GM12865 (cell line): ENCODE results near the gene CACNA2D2.

Source experiments
- DNase-seq: peaks from one replicate; pipeline ENCODE4 v3.0.0; 2010; ENCODE audit warnings: low read depth
- H3K4me3 ChIP-seq: 2 replicates; pipeline ENCODE4 v1.5.1; 2011; ENCODE audit warnings: mild to moderate bottlenecking, low read depth, low read length, control low read depth
- TF ChIP-seq, protein P1 (sequence below): IDR thresholded peaks from 2 replicates; pipeline ENCODE4 v1.5.1; 2011; ENCODE audit warnings: low read length, control low read depth, low read depth, inconsistent platforms; ENCODE audit not compliant: insufficient read depth; ENCODE audit errors: missing control alignments

Gene CACNA2D2

DNA sequence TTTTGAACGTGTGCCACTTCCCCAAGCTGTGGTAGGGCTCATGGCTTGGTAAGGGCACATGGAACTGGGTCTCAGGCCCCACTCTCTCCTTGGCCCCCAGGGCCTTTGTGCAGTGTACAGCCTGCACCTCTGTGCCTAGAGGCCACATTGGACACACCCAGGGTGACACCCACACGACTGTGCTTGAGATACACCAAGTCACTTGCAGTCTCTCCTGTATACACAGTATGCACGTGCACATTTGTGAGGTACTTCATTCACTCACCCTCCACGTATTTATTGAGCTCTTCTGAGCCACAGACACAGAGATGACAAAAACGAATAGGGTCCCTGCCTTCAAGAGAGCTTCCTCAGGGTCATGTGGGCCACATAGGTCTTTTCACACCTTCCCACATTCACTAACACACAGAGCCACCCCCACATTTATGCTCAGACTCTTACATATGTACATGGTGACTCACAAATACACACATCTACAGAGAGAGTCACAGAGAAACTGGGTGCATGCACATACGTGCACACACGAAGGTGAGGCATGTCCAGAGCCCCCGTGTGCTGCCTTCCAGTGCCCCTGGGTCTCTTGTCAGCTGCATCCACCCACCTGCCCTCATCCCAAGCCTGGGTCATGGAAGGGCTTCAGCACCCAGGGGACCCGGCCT is 134.3 kb downstream of the CACNA2D2 start:
- no peak for DNase-seq
- TF ChIP-seq, protein P1, sequence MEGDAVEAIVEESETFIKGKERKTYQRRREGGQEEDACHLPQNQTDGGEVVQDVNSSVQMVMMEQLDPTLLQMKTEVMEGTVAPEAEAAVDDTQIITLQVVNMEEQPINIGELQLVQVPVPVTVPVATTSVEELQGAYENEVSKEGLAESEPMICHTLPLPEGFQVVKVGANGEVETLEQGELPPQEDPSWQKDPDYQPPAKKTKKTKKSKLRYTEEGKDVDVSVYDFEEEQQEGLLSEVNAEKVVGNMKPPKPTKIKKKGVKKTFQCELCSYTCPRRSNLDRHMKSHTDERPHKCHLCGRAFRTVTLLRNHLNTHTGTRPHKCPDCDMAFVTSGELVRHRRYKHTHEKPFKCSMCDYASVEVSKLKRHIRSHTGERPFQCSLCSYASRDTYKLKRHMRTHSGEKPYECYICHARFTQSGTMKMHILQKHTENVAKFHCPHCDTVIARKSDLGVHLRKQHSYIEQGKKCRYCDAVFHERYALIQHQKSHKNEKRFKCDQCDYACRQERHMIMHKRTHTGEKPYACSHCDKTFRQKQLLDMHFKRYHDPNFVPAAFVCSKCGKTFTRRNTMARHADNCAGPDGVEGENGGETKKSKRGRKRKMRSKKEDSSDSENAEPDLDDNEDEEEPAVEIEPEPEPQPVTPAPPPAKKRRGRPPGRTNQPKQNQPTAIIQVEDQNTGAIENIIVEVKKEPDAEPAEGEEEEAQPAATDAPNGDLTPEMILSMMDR = no peak
- no peak overlapping the region for H3K4me3 ChIP-seq

DNA sequence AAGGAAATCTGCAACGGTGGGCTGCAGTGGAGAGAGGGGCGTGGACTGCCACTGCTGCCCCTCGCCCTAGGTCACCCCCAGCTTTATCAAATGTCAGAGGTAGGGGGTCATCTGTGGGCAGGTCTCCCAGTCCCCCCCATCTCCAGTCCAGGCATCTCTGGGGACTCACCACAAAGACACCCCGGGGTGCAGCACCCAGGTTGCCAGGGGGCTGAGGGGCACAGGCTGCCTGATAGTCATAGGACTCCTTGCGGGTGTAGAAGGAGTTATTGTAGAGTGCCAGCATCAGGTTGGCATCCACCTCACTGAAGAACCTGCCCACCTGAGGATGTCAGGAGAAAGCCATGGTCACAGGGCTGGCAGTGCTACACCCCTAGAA is 137.6 kb downstream of the CACNA2D2 start:
- no peak overlapping the region for H3K4me3 ChIP-seq
- TF ChIP-seq, protein P1 = no peak
- DNase-seq = no peak

DNA sequence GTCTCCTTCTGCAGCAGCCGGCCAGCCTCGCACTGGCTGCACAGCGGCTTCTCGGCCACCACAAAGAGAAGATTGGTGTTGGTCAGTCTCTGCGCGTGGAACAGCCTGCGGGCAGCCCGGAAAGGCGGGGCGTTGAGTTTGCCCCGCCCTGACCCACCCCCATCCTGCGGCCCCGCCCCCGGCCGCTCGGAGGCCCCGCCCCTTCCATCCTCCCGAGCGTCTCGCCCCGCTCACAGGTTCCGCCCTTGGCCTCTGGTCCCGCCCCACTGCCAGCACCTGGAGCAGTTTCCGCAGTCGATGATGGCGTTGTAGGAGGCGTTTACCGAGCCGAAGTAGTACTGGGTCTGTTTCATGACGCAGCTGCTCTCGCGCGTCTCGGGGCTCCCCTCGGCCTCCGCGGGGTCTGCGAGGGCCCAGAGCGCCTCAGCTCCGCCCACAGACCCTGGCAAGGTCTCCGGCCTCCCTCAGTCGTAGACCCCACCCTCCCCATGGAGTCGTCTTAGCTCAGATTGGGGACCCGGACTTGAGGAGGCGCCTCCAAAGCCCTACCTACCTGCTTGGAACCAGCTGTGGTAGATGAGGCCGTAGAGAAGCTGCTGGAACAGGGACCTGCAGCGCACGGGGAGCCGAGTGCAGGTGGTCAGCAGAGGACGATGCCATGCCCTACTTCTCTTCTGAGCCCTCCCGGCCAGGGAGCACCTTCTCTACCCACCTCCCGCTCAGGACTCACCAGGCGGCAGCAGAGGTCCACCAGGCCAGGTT is 138.2 kb downstream of the CACNA2D2 start:
- peak overlapping the region; percentile 55 for H3K4me3 ChIP-seq
- TF ChIP-seq, protein P1 = no peak
- DNase-seq = peak; percentile 92

DNA sequence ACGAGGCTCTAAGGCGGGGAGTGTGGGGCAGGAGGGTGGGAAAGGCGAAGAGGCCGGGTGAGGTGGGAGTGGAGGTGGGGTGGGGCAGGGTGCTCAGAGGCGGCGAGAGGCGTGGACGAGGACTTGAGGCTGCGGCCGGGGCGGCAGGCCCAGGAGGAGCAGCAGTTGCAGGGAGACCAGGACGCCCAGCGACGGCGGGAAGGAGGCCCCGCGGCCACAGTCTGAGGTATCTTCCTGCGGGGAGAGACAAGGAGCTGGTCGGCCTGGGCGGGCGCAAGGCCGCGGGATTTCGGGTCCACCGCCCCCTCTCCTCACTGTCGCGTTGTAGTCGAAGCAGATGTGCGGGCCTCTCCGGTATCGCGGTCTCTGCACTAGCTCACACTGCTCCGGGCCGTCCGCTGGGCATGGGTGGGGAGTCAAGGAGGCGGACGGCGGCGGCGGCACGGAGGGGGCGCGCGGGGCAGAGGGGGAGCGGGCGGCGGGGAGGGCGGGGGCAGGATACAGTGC is 138.8 kb downstream of the CACNA2D2 start:
- no peak for DNase-seq
- TF ChIP-seq, protein P1 = no peak
- peak overlapping the region; percentile 55 for H3K4me3 ChIP-seq

DNA sequence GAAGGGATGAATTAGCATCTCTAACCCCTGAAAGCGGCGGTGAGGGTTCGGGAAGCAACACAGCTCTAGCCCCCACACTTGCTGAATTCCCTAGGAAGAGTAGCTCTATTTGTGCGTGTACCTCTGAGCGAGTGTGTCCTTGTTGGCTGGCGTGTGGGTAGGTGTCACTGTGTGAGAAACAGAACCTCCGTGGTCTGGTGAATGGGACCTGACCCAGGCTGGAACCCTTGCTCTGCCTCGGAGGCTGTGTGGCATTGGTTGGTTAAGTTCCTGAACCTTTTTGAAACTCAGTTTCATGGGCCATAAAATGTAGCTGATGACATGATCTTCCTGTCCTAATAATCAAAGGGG is 143.7 kb downstream of the CACNA2D2 start:
- no peak for DNase-seq
- H3K4me3 ChIP-seq = peak overlapping the region; percentile 40
- TF ChIP-seq, protein P1 = no peak

DNA sequence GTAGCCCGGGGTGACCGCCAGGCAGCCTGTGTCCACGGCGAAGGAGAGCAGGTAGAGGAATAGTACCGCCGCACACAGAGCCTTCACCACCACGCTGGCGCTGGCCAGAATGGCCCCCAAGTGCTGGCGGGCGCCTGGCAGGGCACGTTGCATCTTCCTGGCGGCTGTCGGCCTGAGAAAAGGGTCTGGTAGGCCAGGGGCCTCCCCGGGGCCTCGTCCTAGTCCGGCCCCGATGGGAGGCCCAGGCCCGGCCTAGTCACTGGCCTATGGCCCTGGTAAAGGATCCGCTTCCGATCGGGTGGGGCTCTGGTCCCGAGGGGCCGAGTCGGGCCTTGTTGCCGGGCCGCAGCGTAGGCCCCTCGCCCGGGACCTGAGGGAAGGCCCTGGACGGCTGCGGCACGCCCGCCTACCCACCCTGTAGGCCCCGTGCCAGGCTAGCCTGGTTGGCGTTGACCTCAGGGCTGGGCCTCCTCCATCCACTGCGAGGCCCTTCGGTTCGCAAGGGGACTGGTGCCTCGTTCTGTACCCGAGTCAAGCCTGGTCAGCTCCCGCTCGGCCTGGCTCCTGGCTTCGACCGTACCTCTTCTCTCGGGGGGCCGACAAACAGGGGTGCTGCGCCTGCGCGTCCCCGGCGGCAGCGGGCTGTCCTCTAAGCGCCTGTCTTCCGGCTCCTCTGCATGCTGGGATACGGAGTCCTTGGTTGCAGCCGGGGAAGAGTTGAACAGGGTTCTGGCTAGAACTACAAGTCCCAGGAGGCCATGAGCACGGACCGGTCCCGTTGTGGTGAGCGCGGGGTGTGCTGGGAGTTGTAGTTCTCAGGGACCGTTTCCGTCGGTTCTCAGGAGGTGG is 144.3 kb downstream of the CACNA2D2 start, which contains the start of gene TMEM115:
Gene TMEM115 (minus strand): TSS at position 611 of the 849 bp plus-strand sequence. CDS start 458 bp downstream, at position 153.
- TF ChIP-seq, protein P1 = no peak
- peak; percentile 98 for DNase-seq
- peak within 1 kb of the TSS; percentile 79 for H3K4me3 ChIP-seq
